ENCODE results near the gene TAF1B. TPM values are rescaled to one million over a fixed set of nuclear protein-coding genes. Genes with fewer than 3 reads are reported as not detected.

Gene TAF1B
- total RNA-seq, 1 experiment from 2014 or later: 35.2 TPM

DNA sequence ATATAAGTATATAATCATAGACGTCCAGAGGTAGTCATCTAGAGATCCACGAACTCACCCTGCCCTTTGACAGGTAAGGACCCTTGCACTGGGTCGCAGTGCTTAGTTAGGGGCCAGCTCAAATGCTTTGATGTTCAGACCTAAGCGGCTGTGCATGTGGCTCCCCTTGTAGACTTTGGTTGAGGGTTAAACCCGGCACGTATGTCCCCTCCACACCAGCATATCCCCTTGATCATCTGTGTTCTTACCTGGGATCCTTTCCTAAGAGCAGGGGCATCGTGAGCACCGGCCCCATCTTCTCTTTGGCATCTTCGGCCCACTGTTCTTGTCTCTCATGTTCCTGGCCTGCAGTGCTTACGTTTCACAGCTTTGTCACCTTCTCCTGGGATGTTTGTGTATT, 139.6 kb downstream of the TAF1B start:
- no peaks in the 10 kb centered on the region for H3K27me3 ChIP-seq (ENCODE audit: control insufficient read depth, insufficient read depth, low read length)
- H3K36me3 ChIP-seq (ENCODE audit: control insufficient read depth, insufficient read depth, low read length): no peaks in the 10 kb centered on the region
- in situ Hi-C loops (cut with HindIII; ENCODE audit: low pct_unique_long_range_greater_than_20kb, low sequenced_read_pairs): no loop called here
- no peaks in the 10 kb centered on the region for H3K4me1 ChIP-seq (ENCODE audit: control insufficient read depth, insufficient read depth, low read length)
- TF ChIP-seq CTCF (IDR thresholded peaks at IDR 0.05) (no peak), SIN3A (IDR thresholded peaks at IDR 0.05; ENCODE audit: borderline replicate concordance, insufficient read depth, low read depth, low read length) (no peak), TCF7L2 (IDR thresholded peaks at IDR 0.05; ENCODE audit: low read depth, low read length) (no peak), REST (IDR thresholded peaks at IDR 0.05; ENCODE audit: insufficient read depth in 1 of 2, low read depth in 2 of 2, low read length in 1 of 2) (no peak), POLR2AphosphoS5 (IDR thresholded peaks at IDR 0.05; ENCODE audit: low read depth, low read length) (no peak)
- H3K27ac ChIP-seq (ENCODE audit: low read length): no peak overlapping the region
- intact Hi-C loops (cut with micrococcal nuclease; ENCODE audit: unreplicated experiment): loop anchor here (5.0 kb wide), 1 partner anchor 64 kb away; no protein-coding TSS in a partner anchor
- POLR2A ChIA-PET: interaction anchor here (0.6 to 0.7 kb wide), 2 partner anchors 19 to 183 kb away, joined by 3 read pairs; no protein-coding TSS in a partner anchor
- CTCF ChIA-PET: interaction anchor here (0.7 to 1.7 kb wide), 2 partner anchors 53 to 62 kb away, joined by 5 to 10 read pairs; no protein-coding TSS in a partner anchor
- H3K9me3 ChIP-seq (ENCODE audit: control insufficient read depth, insufficient read depth, low read depth, low read length): no peaks in the 10 kb centered on the region
- DNase-seq (ENCODE audit: low read depth, low spot score): no peak
- BruUV-seq (replicated peaks): no TSS peak
- no peak overlapping the region for H3K4me3 ChIP-seq (ENCODE audit: low read depth in 2 of 2, low read length in 2 of 2)
- ATAC-seq: no peak

DNA sequence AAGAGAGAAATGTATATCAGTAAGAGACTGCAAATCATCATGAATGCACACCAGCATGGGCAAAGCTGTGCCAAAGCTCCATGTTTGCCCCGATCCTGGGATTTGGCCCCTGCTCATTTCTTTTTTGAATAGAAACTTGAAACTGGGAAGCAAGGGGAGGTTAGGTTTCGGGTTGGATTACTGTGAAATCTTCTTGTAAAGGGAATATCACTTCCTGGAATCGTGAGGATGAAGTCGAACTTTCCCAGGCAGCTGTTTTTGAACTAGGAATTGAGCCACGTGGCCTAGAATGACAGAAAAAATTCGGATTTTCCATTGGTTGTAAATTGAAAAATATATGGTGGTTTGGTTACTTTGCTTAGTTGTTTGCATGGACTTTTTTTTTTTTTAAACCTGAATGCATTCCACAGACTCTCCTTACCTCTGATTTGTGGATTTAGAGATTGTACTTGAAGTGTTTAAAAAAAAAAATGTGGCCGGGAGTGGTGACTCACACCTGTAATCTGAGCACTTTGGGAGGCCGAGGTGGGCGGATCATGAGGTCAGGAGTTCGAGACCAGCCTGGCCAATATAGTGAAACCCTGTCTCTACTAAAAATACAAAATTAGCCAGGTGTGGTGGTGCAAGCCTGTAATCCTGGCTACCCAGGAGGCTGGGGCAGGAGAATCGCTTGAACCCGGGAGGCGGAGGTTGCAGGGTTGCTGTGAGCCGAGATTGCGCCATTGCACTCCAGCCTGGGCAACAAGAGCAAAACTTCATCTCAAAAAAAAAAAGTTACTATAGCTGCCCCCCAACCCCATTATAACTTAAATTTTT, 140.3 kb downstream of the TAF1B start:
- no peak overlapping the region for H3K27ac ChIP-seq (ENCODE audit: low read length)
- H3K9me3 ChIP-seq (ENCODE audit: control insufficient read depth, insufficient read depth, low read depth, low read length): no peaks in the 10 kb centered on the region
- TF ChIP-seq POLR2AphosphoS5 (IDR thresholded peaks at IDR 0.05; ENCODE audit: low read depth, low read length): no peak
- TF ChIP-seq CTCF (IDR thresholded peaks at IDR 0.05): no peak
- no peak for TF ChIP-seq REST (IDR thresholded peaks at IDR 0.05; ENCODE audit: insufficient read depth in 1 of 2, low read depth in 2 of 2, low read length in 1 of 2)
- no peak for TF ChIP-seq TCF7L2 (IDR thresholded peaks at IDR 0.05; ENCODE audit: low read depth, low read length)
- no peak for TF ChIP-seq SIN3A (IDR thresholded peaks at IDR 0.05; ENCODE audit: borderline replicate concordance, insufficient read depth, low read depth, low read length)
- H3K4me1 ChIP-seq (ENCODE audit: control insufficient read depth, insufficient read depth, low read length): no peaks in the 10 kb centered on the region
- ChIA-PET POLR2A (interaction anchor here (0.7 kb wide), 1 partner anchor 18 kb away, joined by 3 read pairs; no protein-coding TSS in a partner anchor), CTCF (interaction anchor here (0.6 to 2.3 kb wide), 17 partner anchors 9 to 609 kb away, joined by 3 to 20 read pairs (median 5); partner anchors contain the start of gene KLF11)
- no peak overlapping the region for H3K4me3 ChIP-seq (ENCODE audit: low read depth in 2 of 2, low read length in 2 of 2)
- H3K27me3 ChIP-seq (ENCODE audit: control insufficient read depth, insufficient read depth, low read length): no peaks in the 10 kb centered on the region
- in situ Hi-C loops (cut with HindIII; ENCODE audit: low pct_unique_long_range_greater_than_20kb, low sequenced_read_pairs) (no loop called here), intact Hi-C loops (cut with micrococcal nuclease; ENCODE audit: unreplicated experiment) (loop anchor here (5.0 kb wide), 1 partner anchor 64 kb away; no protein-coding TSS in a partner anchor)
- H3K36me3 ChIP-seq (ENCODE audit: control insufficient read depth, insufficient read depth, low read length): no peaks in the 10 kb centered on the region
- DNase-seq (ENCODE audit: low read depth, low spot score) (no peak), ATAC-seq (0 out of 2 replicates have a peak, but pooled peaks have one; percentile 12)
- BruUV-seq (replicated peaks): no TSS peak
